Kidney (tissue), 14 donors: ENCODE data around the gene WWOX. TPM values are rescaled to one million over a fixed set of nuclear protein-coding genes. Genes with fewer than 3 reads are reported as not detected.

Source experiments
- DNase-seq, 5 donors: peaks; one replicate each; pipeline ENCODE4 v3.0.0-alpha.2; 2013 to 2020
- FAIRE-seq: peaks from 2 replicates; lab custom pipeline; 2012; peaks lifted over from hg19 to GRCh38; lab: Jason Lieb, UNC
- H3K27ac ChIP-seq, 2 donors: one replicate each; pipeline ENCODE4 v1.7.0; 2013; ENCODE audit warnings: low read depth in 2 of 2, low read length in 2 of 2, inconsistent platforms in 1 of 2
- H3K27me3 ChIP-seq: one replicate; pipeline ENCODE4 v1.7.1; 2013; ENCODE audit warnings: low read length, inconsistent platforms; ENCODE audit not compliant: control insufficient read depth, insufficient read depth
- H3K36me3 ChIP-seq, 3 donors: one replicate each; pipeline versions ENCODE4 v1.7.0 to v1.7.1; 2013; ENCODE audit warnings: low read length in 3 of 3, control low read depth in 1 of 3, inconsistent platforms in 1 of 3; ENCODE audit not compliant: insufficient read depth in 3 of 3, control insufficient read depth in 2 of 3
- H3K4me1 ChIP-seq, 3 donors: one replicate each; pipeline versions ENCODE4 v1.7.0 to v1.7.1; 2013; ENCODE audit warnings: low read length in 3 of 3, inconsistent platforms in 1 of 3, low read depth in 1 of 3; ENCODE audit not compliant: control insufficient read depth in 2 of 3, insufficient read depth in 2 of 3
- H3K4me3 ChIP-seq, 3 donors: one replicate each; pipeline versions ENCODE4 v1.7.0 to v1.8.1; 2013; ENCODE audit warnings: low read length in 3 of 3, control low read depth in 1 of 3, inconsistent platforms in 1 of 3
- H3K9ac ChIP-seq, 3 donors: one replicate each; pipeline versions ENCODE4 v1.7.0 to v1.7.1; 2013; ENCODE audit warnings: low read length in 3 of 3, control low read depth in 1 of 3, inconsistent platforms in 1 of 3
- H3K9me3 ChIP-seq, 3 donors: one replicate each; pipeline versions ENCODE4 v1.7.0 to v1.7.1; 2013; ENCODE audit warnings: low read length in 3 of 3, control low read depth in 1 of 3, inconsistent platforms in 1 of 3; ENCODE audit not compliant: control insufficient read depth in 2 of 3, insufficient read depth in 1 of 3
- CTCF ChIP-seq: IDR thresholded peaks from 3 replicates; pipeline ENCODE4 v1.5.1; 2012; ENCODE audit warnings: mild to moderate bottlenecking, moderate library complexity, borderline replicate concordance; ENCODE audit not compliant: insufficient read depth; ENCODE audit errors: extremely low read depth
- intact Hi-C: fragments of 100-400 bp; cut with DNase I; formaldehyde crosslinking; loops from one replicate; pipeline ENCODE4 v1.11.1; 2022
- polyA plus RNA-seq: library from polyadenylated mRNA; stranded (reverse); fragments of 350-450 nt; fragmentation: Illumina TruSeq; extraction: RNeasy Lipid Tissue Mini Kit (QIAGEN cat#74804); gene quantifications from one replicate; pipeline ENCODE4 v1.2.3, GENCODE V29; 2014; ENCODE audit warnings: low read depth, low replicate concordance; ENCODE audit not compliant: insufficient read depth
- total RNA-seq: library from RNA; stranded (reverse); fragmentation: NEBNext Ultra II Directional; extraction: Animal tissue kit (Norgen Biotek cat#: 25700); gene quantifications from one replicate; pipeline ENCODE4 v1.2.1, GENCODE V29; 2021
- donor health status: control.
- donor health status: control.
- donor health status: control.
- donor health status: control.
- donor health status: control.
- donor health status: DM: yes; HTN: yes; CAD: no.
- donor health status: Normal renal cell carcinoma (clear cell type).

Gene WWOX
- total and polyA plus RNA-seq, 2 donors from 2014 or later: 22.5 to 30.3 TPM

GRCh38 chr16:78060295-78060694, 39.2 kb upstream of the WWOX start:
- Histone ChIP-seq H3K36me3 (no peaks in the 10 kb centered on the region), H3K9ac (no peak overlapping the region), H3K4me3 (no peak overlapping the region), H3K9me3 (no peaks in the 10 kb centered on the region), H3K27me3 (no peaks in the 10 kb centered on the region), H3K27ac (no peak overlapping the region), H3K4me1 (no peaks in the 10 kb centered on the region)
- no peak for TF ChIP-seq CTCF
- FAIRE-seq (no peak), DNase-seq (peak in 1 of 5 donors; percentile 7)
- intact Hi-C loops: no loop called here

GRCh38 chr16:78060809-78061208, 38.6 kb upstream of the WWOX start:
- DNase-seq (no peak), FAIRE-seq (no peak)
- no peak overlapping the region for H3K27ac ChIP-seq
- no peak for TF ChIP-seq CTCF
- H3K4me1 ChIP-seq: no peaks in the 10 kb centered on the region
- no peak overlapping the region for H3K9ac ChIP-seq
- intact Hi-C loops: no loop called here
- H3K9me3 ChIP-seq: no peaks in the 10 kb centered on the region
- no peaks in the 10 kb centered on the region for H3K27me3 ChIP-seq
- H3K4me3 ChIP-seq: no peak overlapping the region
- no peaks in the 10 kb centered on the region for H3K36me3 ChIP-seq

GRCh38 chr16:78065319-78065718, 34.1 kb upstream of the WWOX start:
- Histone ChIP-seq H3K4me3 (no peak overlapping the region), H3K4me1 (no peaks in the 10 kb centered on the region), H3K27ac (no peak overlapping the region), H3K27me3 (no peaks in the 10 kb centered on the region), H3K9me3 (no peaks in the 10 kb centered on the region), H3K36me3 (no peaks in the 10 kb centered on the region), H3K9ac (no peak overlapping the region)
- no peak for TF ChIP-seq CTCF
- FAIRE-seq: no peak
- peak in 2 of 5 donors; percentile 31 to 67 for DNase-seq
- intact Hi-C loops: no loop called here

GRCh38 chr16:78069913-78070312, 29.5 kb upstream of the WWOX start:
- no peak for TF ChIP-seq CTCF
- DNase-seq (no peak), FAIRE-seq (no peak)
- Histone ChIP-seq H3K9me3 (no peaks in the 10 kb centered on the region), H3K4me3 (no peak overlapping the region), H3K27me3 (no peaks in the 10 kb centered on the region), H3K27ac (no peak overlapping the region), H3K36me3 (no peaks in the 10 kb centered on the region), H3K9ac (no peak overlapping the region), H3K4me1 (no peaks in the 10 kb centered on the region)
- intact Hi-C loops: no loop called here
